ENCODE results near the gene HES7.

- no peak for TF ChIP-seq CTCF (IDR thresholded peaks at IDR 0.05 in 2 of 3, conservative IDR thresholded peaks at IDR 0.05 in 1 of 3; ENCODE audit: borderline replicate concordance in 1 of 3, insufficient read depth in 1 of 3, low read depth in 2 of 3, low read length in 2 of 3)
- TF ChIP-seq EZH2 (IDR thresholded peaks at IDR 0.05): no peak
- TF ChIP-seq SRF (IDR thresholded peaks at IDR 0.05; ENCODE audit: low read depth): no peak
- no peak for TF ChIP-seq REST (IDR thresholded peaks at IDR 0.05; ENCODE audit: low read depth)
- TF ChIP-seq RAD21 (IDR thresholded peaks at IDR 0.05; ENCODE audit: low read depth): no peak
- no peak for TF ChIP-seq POLR2A (IDR thresholded peaks at IDR 0.05; ENCODE audit: borderline replicate concordance, extremely low read depth, insufficient read depth, insufficient read length)
- no peak for TF ChIP-seq POLR2AphosphoS5 (IDR thresholded peaks at IDR 0.05; ENCODE audit: low read depth, low read length)
- TF ChIP-seq ZNF274 (IDR thresholded peaks at IDR 0.05; ENCODE audit: low read depth, low read length): no peak
- no peak for TF ChIP-seq EZH2phosphoT487 (IDR thresholded peaks at IDR 0.05; ENCODE audit: borderline replicate concordance)
Measured at GRCh38 chr17:8166731-8167130, 42.8 kb upstream of the HES7 start.
